ENCODE results near the gene GOLGA6L9.

GRCh38 chr15:82397817-82398216, 31.8 kb upstream of the GOLGA6L9 start:
- TF ChIP-seq POLR2AphosphoS5 (IDR thresholded peaks at IDR 0.05; ENCODE audit: low read depth, low read length) = no peak
- no peak for TF ChIP-seq CTCF (IDR thresholded peaks at IDR 0.05)
- no peak for TF ChIP-seq REST (IDR thresholded peaks at IDR 0.05; ENCODE audit: insufficient read depth in 1 of 2, low read depth in 2 of 2, low read length in 1 of 2)
- TF ChIP-seq SIN3A (IDR thresholded peaks at IDR 0.05; ENCODE audit: borderline replicate concordance, insufficient read depth, low read depth, low read length) = no peak

Data from Panc1 (cell line).